Measurements from ENCODE around the gene PEPD. TPM values are rescaled to one million over a fixed set of nuclear protein-coding genes. Genes with fewer than 3 reads are reported as not detected.

The PEPD gene
- total RNA-seq, 4 donors from 2014 or later = 92.6 to 323 (median 218) TPM

GRCh38 chr19:33504058-33504444, 17.5 kb downstream of the PEPD start:
- no peaks in the 10 kb centered on the region for H3K4me1 ChIP-seq
- no peaks in the 10 kb centered on the region for H3K9me3 ChIP-seq
- in situ Hi-C loops (cut with MboI; ENCODE audit: low pct_ligation_motif_present in 1 of 4, low pct_unique_long_range_greater_than_20kb in 1 of 4, low sequenced_read_pairs in 3 of 4) (no loop called here), intact Hi-C loops (cut with DNase I; ENCODE audit: low total_unique reads) (no loop called here)
- no peaks in the 10 kb centered on the region for H3K27me3 ChIP-seq
- no peak overlapping the region for H3K4me3 ChIP-seq
- 78 to 85% methylated on average over 4 of the region's 5 CpGs for WGBS, 2 donors (ENCODE audit: low coverage in 1 of 2)
- H3K27ac ChIP-seq = no peak overlapping the region
- H3K36me3 ChIP-seq = peaks cover 0 to 5% (median 0%) of the 10 kb centered on the region in 4 donors
- no peak for TF ChIP-seq POLR2AphosphoS5 (IDR thresholded peaks at IDR 0.05)
- no peak for TF ChIP-seq EP300 (IDR thresholded peaks at IDR 0.05; ENCODE audit: low read depth)
- TF ChIP-seq POLR2A (IDR thresholded peaks at IDR 0.05) = no peak
- no peak for TF ChIP-seq CTCF (IDR thresholded peaks at IDR 0.05)
- no peak for DNase-seq

- intact Hi-C loops (cut with DNase I; ENCODE audit: low total_unique reads) (no loop called here), in situ Hi-C loops (cut with MboI; ENCODE audit: low pct_ligation_motif_present in 1 of 4, low pct_unique_long_range_greater_than_20kb in 1 of 4, low sequenced_read_pairs in 3 of 4) (no loop called here)
- WGBS, 2 donors (ENCODE audit: low coverage in 1 of 2) = 89 to 91% methylated on average over 7 to 21 of the region's 21 CpGs
- peaks cover 0 to 5% (median 0%) of the 10 kb centered on the region in 4 donors for H3K36me3 ChIP-seq
- H3K27ac ChIP-seq = no peak overlapping the region
- no peaks in the 10 kb centered on the region for H3K27me3 ChIP-seq
- no peaks in the 10 kb centered on the region for H3K4me1 ChIP-seq
- DNase-seq = no peak
- H3K4me3 ChIP-seq = no peak overlapping the region
- H3K9me3 ChIP-seq = no peaks in the 10 kb centered on the region
- TF ChIP-seq EP300 (IDR thresholded peaks at IDR 0.05; ENCODE audit: low read depth) = no peak
- no peak for TF ChIP-seq POLR2A (IDR thresholded peaks at IDR 0.05)
- no peak for TF ChIP-seq POLR2AphosphoS5 (IDR thresholded peaks at IDR 0.05)
- TF ChIP-seq CTCF (IDR thresholded peaks at IDR 0.05) = no peak
Measured at GRCh38 chr19:33503433-33504057, 18.0 kb downstream of the PEPD start.

DNA sequence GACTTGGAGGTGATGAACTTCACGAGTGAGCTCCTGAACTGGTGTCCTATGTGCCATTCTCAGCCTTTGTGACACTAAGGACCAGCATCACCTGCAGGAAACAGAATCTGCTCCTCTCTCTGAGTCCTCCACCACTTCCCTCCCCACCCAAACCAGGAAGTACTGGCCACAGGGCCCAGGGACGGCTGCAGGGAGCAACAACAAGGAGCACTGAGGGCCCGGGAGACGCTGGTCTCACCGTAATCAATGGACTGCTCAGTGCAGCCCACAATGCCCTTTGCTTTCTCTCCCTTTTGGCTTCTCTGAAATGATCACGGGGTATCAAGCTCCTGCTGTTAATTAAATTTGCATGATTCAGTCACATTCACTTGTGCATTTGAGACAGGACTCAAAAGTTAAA, 18.6 kb downstream of the PEPD start:
- H3K27me3 ChIP-seq = no peaks in the 10 kb centered on the region
- in situ Hi-C loops (cut with MboI; ENCODE audit: low pct_ligation_motif_present in 1 of 4, low pct_unique_long_range_greater_than_20kb in 1 of 4, low sequenced_read_pairs in 3 of 4) (no loop called here), intact Hi-C loops (cut with DNase I; ENCODE audit: low total_unique reads) (no loop called here)
- H3K4me3 ChIP-seq = no peak overlapping the region
- no peaks in the 10 kb centered on the region for H3K9me3 ChIP-seq
- no peak for DNase-seq
- no peaks in the 10 kb centered on the region for H3K4me1 ChIP-seq
- TF ChIP-seq POLR2AphosphoS5 (IDR thresholded peaks at IDR 0.05) (no peak), CTCF (IDR thresholded peaks at IDR 0.05) (no peak), EP300 (IDR thresholded peaks at IDR 0.05; ENCODE audit: low read depth) (no peak), POLR2A (IDR thresholded peaks at IDR 0.05) (no peak)
- no peak overlapping the region for H3K27ac ChIP-seq
- H3K36me3 ChIP-seq = peaks cover 0 to 5% (median 0%) of the 10 kb centered on the region in 4 donors
- WGBS, 2 donors (ENCODE audit: low coverage in 1 of 2) = 84 to 88% methylated on average over 1 to 6 of the region's 6 CpGs

- in situ Hi-C loops (cut with MboI; ENCODE audit: low pct_ligation_motif_present in 1 of 4, low pct_unique_long_range_greater_than_20kb in 1 of 4, low sequenced_read_pairs in 3 of 4) (no loop called here), intact Hi-C loops (cut with DNase I; ENCODE audit: low total_unique reads) (no loop called here)
- H3K4me1 ChIP-seq = no peaks in the 10 kb centered on the region
- 90 to 94% methylated on average over 3 to 4 of the region's 4 CpGs for WGBS, 2 donors (ENCODE audit: low coverage in 1 of 2)
- no peak for DNase-seq
- TF ChIP-seq POLR2AphosphoS5 (IDR thresholded peaks at IDR 0.05) = no peak
- TF ChIP-seq POLR2A (IDR thresholded peaks at IDR 0.05) = no peak
- peaks cover 0 to 5% (median 0%) of the 10 kb centered on the region in 4 donors for H3K36me3 ChIP-seq
- H3K9me3 ChIP-seq = no peaks in the 10 kb centered on the region
- H3K4me3 ChIP-seq = no peak overlapping the region
- no peaks in the 10 kb centered on the region for H3K27me3 ChIP-seq
- no peak overlapping the region for H3K27ac ChIP-seq
Measured at GRCh38 chr19:33502521-33502920, 19.1 kb downstream of the PEPD start.

All from transverse colon (tissue), 4 donors.